Pancreas (tissue), 10 donors: ENCODE measurements around the gene GULP1. TPM values are rescaled to one million over a fixed set of nuclear protein-coding genes. Genes with fewer than 3 reads are reported as not detected.

ENCODE experiments used
- ATAC-seq, 4 donors: fragments of 200-7000 bp; cut with Tn5 transposase; one replicate each; pipeline versions ENCODE4 v1.8.0 to v1.9.1; 2020; ENCODE audit warnings: mild to moderate bottlenecking in 4 of 4, moderate library complexity in 4 of 4
- DNase-seq, 6 donors: peaks; one replicate each; pipeline ENCODE4 v3.0.0-alpha.2; 2020
- FAIRE-seq: peaks from 2 replicates; lab custom pipeline; 2012; peaks lifted over from hg19 to GRCh38; lab: Jason Lieb, UNC
- H3K27ac ChIP-seq, 4 donors: fragments of 200-600 bp; sonication (generic); 1 replicate in 3 of 4; 2 replicates in 1 of 4; pipeline versions ENCODE4 v1.5.0 to v1.8.0; 2020
- H3K27me3 ChIP-seq, 4 donors: fragments of 200-600 bp; one replicate each; pipeline ENCODE4 v1.8.0; 2021
- H3K36me3 ChIP-seq, 3 donors: fragments of 200-600 bp; sonication (generic) in 1 of 3; one replicate each; pipeline versions ENCODE4 v1.5.0 to v1.8.0; 2020 to 2021
- H3K4me1 ChIP-seq, 3 donors: fragments of 200-600 bp; one replicate each; pipeline ENCODE4 v1.8.0; 2021
- H3K4me3 ChIP-seq, 4 donors: fragments of 200-600 bp; sonication (generic) in 2 of 4; one replicate each; pipeline versions ENCODE4 v1.5.0 to v1.8.0; 2020 to 2021
- H3K9me3 ChIP-seq, 4 donors: fragments of 200-600 bp; one replicate each; pipeline ENCODE4 v1.8.0; 2021
- CTCF ChIP-seq, 4 donors: fragments of 200-600 bp; sonication (generic) in 3 of 4; IDR thresholded peaks; one replicate each; pipeline versions ENCODE4 v1.5.0 to v1.8.0; 2021; ENCODE audit warnings: antibody characterized with exemption in 4 of 4
- WGBS, 2 donors: extraction: QIAGEN DNeasy Blood & Tissue Kit; methylation state at CpG; one replicate each; pipeline ENCODE4 v1.1.7; 2013; 5-methylcytosine and 5-hydroxymethylcytosine counted together
- intact Hi-C, 3 donors: fragments of 100-400 bp; cut with DNase I; formaldehyde crosslinking; loops; one replicate each; pipeline versions ENCODE4 v1.11.1 to v1.14.2; 2022
- polyA plus RNA-seq, 2 donors: library from polyadenylated mRNA; stranded (reverse); fragments of 200-250 nt; gene quantifications; one replicate each; pipeline ENCODE4 v1.2.3, GENCODE V29; 2013
- total RNA-seq, 6 donors: library from RNA; stranded (reverse); fragmentation: NEBNext Ultra II Directional in 4 of 6; extraction: Animal tissue kit (Norgen Biotek cat#: 25700) in 4 of 6; gene quantifications; one replicate each; pipeline versions ENCODE4 v1.2.1 to v1.2.4, GENCODE V29; 2021 to 2023
- donor health status: healthy with polysubstance abuse.
- donor health status: DM: no; HTN: no; CAD: no; lungs with moderate emphysema.
- donor health status: DM: no; HTN: no; CAD: no.
- donor health status: control.
- donor health status: control.
- donor health status: Bipolar disorder and iron deficiency.
- donor health status: DM: yes; HTN: yes; CAD: no.
- donor health status: DM: no; HTN: no; CAD: no.
- donor health status: DM: no; HTN: no; CAD: no.
- donor health status: DM: yes; HTN: yes; CAD: no.

The GULP1 gene
- total and polyA plus RNA-seq, 8 donors = 5.4 to 35.7 (median 17.5) TPM

- ATAC-seq (no peak), DNase-seq (no peak), FAIRE-seq (no peak)
- Histone ChIP-seq H3K4me1 (peaks cover 0 to 5% (median 0%) of the 10 kb centered on the region in 3 donors), H3K36me3 (no peaks in the 10 kb centered on the region), H3K27ac (no peak overlapping the region), H3K27me3 (no peaks in the 10 kb centered on the region), H3K9me3 (no peaks in the 10 kb centered on the region), H3K4me3 (no peak overlapping the region)
- intact Hi-C loops = no loop called here
- 95% methylated on average over 5 of the region's 5 CpGs for WGBS, 2 donors
- no peak for TF ChIP-seq CTCF (IDR thresholded peaks at IDR 0.05)
Measured at GRCh38 chr2:188353282-188353681, 61.6 kb downstream of the GULP1 start.

DNA sequence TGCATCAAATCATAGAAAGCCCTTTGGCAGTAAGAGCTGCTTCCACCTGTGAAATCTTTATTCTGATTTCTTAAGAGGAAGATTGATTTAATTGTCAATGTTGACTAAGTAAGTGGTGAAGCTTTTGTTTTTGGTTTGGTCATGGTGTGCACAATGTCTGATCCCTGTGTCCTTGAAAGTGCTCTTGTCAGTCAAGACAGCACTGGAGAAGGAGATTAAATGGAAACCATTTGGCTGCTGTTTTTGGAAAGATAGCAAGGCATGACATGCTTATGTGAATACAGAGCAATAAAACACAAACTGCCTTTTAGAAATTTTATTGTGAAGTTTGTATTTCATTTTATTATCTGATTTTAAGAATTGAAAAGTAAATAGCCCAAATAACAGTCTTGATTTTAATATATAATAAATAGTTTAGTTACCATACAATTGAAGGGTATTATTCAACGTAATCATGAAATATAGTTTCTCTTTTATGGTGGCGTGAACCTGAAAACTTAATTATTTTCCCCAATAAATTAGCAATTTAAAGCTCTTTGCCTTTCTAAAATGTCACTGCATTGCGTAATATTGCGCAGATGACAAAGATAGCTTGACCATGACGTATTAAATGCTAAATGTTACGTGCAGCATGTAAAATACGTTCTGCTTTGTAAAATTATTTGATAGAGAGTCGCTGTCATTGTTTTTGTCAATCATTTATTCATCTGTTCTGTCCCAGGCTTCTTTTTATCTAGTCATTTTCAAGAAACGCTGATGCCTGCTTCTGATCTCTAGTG lies 69.0 kb downstream of the GULP1 start:
- peaks cover 0 to 9% (median 3%) of the 10 kb centered on the region in 3 donors for H3K4me1 ChIP-seq
- H3K27me3 ChIP-seq = no peaks in the 10 kb centered on the region
- intact Hi-C loops = no loop called here
- no peak for ATAC-seq
- no peak for TF ChIP-seq CTCF (IDR thresholded peaks at IDR 0.05)
- no peak overlapping the region for H3K4me3 ChIP-seq
- no peak for FAIRE-seq
- H3K9me3 ChIP-seq = no peaks in the 10 kb centered on the region
- no peak for DNase-seq
- WGBS, 2 donors = 95 to 96% methylated on average over 9 of the region's 9 CpGs
- no peak overlapping the region for H3K27ac ChIP-seq
- no peaks in the 10 kb centered on the region for H3K36me3 ChIP-seq

DNA sequence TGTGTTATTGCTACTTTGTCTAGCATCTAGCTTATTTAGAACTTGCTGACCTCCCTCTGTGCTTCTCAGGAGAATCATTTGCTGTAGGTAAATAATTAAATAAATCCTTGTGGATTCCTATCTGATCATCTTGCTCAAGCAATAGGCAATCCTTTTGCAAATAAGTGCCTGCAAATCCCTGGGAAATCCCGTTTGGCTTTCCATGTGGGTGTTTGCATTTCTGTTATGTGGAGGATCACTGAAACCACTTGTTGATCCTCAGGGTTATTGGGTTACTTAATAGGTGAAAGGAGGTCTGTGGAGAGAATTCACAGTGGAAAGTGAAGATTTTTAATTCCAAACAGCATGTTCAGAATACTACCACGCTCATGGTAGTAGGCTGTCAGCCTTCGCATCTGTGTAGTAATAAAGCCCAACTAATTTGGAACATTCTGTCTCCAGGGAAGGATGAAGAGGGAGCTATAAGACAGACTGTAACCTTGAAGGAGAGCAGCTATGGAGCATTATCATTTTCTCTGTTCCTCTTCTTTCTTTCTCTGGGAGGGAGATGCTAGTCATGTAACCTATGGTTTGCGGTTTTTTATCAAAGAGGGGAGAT lies 72.5 kb downstream of the GULP1 start:
- 65 to 74% methylated on average over 4 of the region's 4 CpGs for WGBS, 2 donors
- no peak for DNase-seq
- peaks cover 0 to 9% (median 0%) of the 10 kb centered on the region in 3 donors for H3K4me1 ChIP-seq
- H3K27me3 ChIP-seq = no peaks in the 10 kb centered on the region
- intact Hi-C loops = no loop called here
- H3K27ac ChIP-seq = no peak overlapping the region
- H3K4me3 ChIP-seq = no peak overlapping the region
- no peak for FAIRE-seq
- no peak for TF ChIP-seq CTCF (IDR thresholded peaks at IDR 0.05)
- no peaks in the 10 kb centered on the region for H3K36me3 ChIP-seq
- H3K9me3 ChIP-seq = no peaks in the 10 kb centered on the region
- ATAC-seq = peak in 2 of 4 donors; percentile 24 to 42

GRCh38 chr2:188365058-188365641 lies 73.5 kb downstream of the GULP1 start:
- peaks cover 0 to 9% (median 0%) of the 10 kb centered on the region in 3 donors for H3K4me1 ChIP-seq
- no peaks in the 10 kb centered on the region for H3K9me3 ChIP-seq
- H3K27ac ChIP-seq = no peak overlapping the region
- H3K27me3 ChIP-seq = no peaks in the 10 kb centered on the region
- DNase-seq (no peak), FAIRE-seq (no peak), ATAC-seq (no peak)
- no peak for TF ChIP-seq CTCF (IDR thresholded peaks at IDR 0.05)
- H3K4me3 ChIP-seq = no peak overlapping the region
- no peaks in the 10 kb centered on the region for H3K36me3 ChIP-seq
- intact Hi-C loops = no loop called here
